Lower leg skin (tissue), 3 donors: ENCODE measurements around the gene NCAM1.

Source experiments
- CTCF ChIP-seq, 3 donors: fragments of 450-650 bp; IDR thresholded peaks; one replicate each; pipeline ENCODE4 v1.5.1; 2016; ENCODE audit warnings: antibody characterized with exemption in 3 of 3, mild to moderate bottlenecking in 3 of 3, moderate library complexity in 2 of 3
- POLR2A ChIP-seq, 2 donors: fragments of 450-650 bp; IDR thresholded peaks; one replicate each; pipeline ENCODE4 v1.6.1; 2016 to 2017; ENCODE audit warnings: antibody characterized with exemption in 2 of 2, mild to moderate bottlenecking in 1 of 2, moderate library complexity in 1 of 2

GRCh38 chr11:112932593-112932992 lies 28.6 kb upstream of the NCAM1 start:
- TF ChIP-seq POLR2A (IDR thresholded peaks at IDR 0.05) = no peak
- no peak for TF ChIP-seq CTCF (IDR thresholded peaks at IDR 0.05)
